A204.1 (cell line): ENCODE data around the gene HSDL2.

Experiments
- FAIRE-seq: peaks from 2 replicates; lab custom pipeline; 2012; peaks lifted over from hg19 to GRCh38; lab: Jason Lieb, UNC

The HSDL2 gene

GRCh38 chr9:112446526-112446925 lies 66.6 kb downstream of the HSDL2 start:
- no peak for FAIRE-seq

- FAIRE-seq, result no peak
These were observed 67.4 kb downstream of the HSDL2 start for GRCh38 chr9:112447283-112447761.

GRCh38 chr9:112462855-112463254 lies 82.9 kb downstream of the HSDL2 start:
- no peak for FAIRE-seq

- no peak for FAIRE-seq
These were observed 85.4 kb downstream of the HSDL2 start for GRCh38 chr9:112465352-112465751.

GRCh38 chr9:112472996-112473395 lies 93.1 kb downstream of the HSDL2 start:
- FAIRE-seq, result no peak

- no peak for FAIRE-seq
These were observed 94.1 kb downstream of the HSDL2 start for GRCh38 chr9:112473986-112474385.

GRCh38 chr9:112475318-112475717 lies 95.4 kb downstream of the HSDL2 start:
- no peak for FAIRE-seq

GRCh38 chr9:112477330-112477729 lies 97.4 kb downstream of the HSDL2 start:
- FAIRE-seq, result no peak

- no peak for FAIRE-seq
These were observed 99.3 kb downstream of the HSDL2 start for GRCh38 chr9:112479221-112479620.

- FAIRE-seq, result no peak
These were observed 104.7 kb downstream of the HSDL2 start for GRCh38 chr9:112484607-112485006.

- FAIRE-seq, result no peak
These were observed 105.7 kb downstream of the HSDL2 start for GRCh38 chr9:112485574-112485973.

- FAIRE-seq, result no peak
These were observed 106.5 kb downstream of the HSDL2 start, which contains the start of gene KIAA1958 for GRCh38 chr9:112486221-112487007. Gene KIAA1958, plus strand, starts transcription at chr9:112486827. Its CDS starts 87,254 bp downstream, at chr9:112574081.

- no peak for FAIRE-seq
These were observed 107.3 kb downstream of the HSDL2 start for GRCh38 chr9:112487008-112487798.

GRCh38 chr9:112487799-112488340 lies 108.0 kb downstream of the HSDL2 start:
- FAIRE-seq, result no peak

GRCh38 chr9:112489039-112489546 lies 109.2 kb downstream of the HSDL2 start:
- no peak for FAIRE-seq

- no peak for FAIRE-seq
These were observed 110.2 kb downstream of the HSDL2 start for GRCh38 chr9:112489876-112490666.

- FAIRE-seq, result no peak
These were observed 113.7 kb downstream of the HSDL2 start for GRCh38 chr9:112493393-112494137.

- FAIRE-seq, result no peak
These were observed 114.2 kb downstream of the HSDL2 start for GRCh38 chr9:112494153-112494552.

GRCh38 chr9:112495614-112496013 lies 115.7 kb downstream of the HSDL2 start:
- no peak for FAIRE-seq

GRCh38 chr9:112496074-112496722 lies 116.3 kb downstream of the HSDL2 start:
- no peak for FAIRE-seq

GRCh38 chr9:112500842-112501241 lies 120.9 kb downstream of the HSDL2 start:
- FAIRE-seq, result no peak
